Measurements from ENCODE around the gene FCF1. TPM values are rescaled to one million over a fixed set of nuclear protein-coding genes. Genes with fewer than 3 reads are reported as not detected.

The FCF1 gene
- total RNA-seq, 1 donor from 2014 or later: 64.1 TPM

- Histone ChIP-seq H3K36me3 (ENCODE audit: insufficient read depth, low read length) (no peaks in the 10 kb centered on the region), H3K79me2 (ENCODE audit: insufficient read depth, low read length) (peaks cover 89% of the 10 kb centered on the region), H3K4me1 (ENCODE audit: insufficient read depth, low read length) (peaks cover 7% of the 10 kb centered on the region), H2AFZ (ENCODE audit: low read depth, low read length) (no peak overlapping the region), H3K27me3 (ENCODE audit: insufficient read depth, low read length) (no peaks in the 10 kb centered on the region), H3K27ac (ENCODE audit: low read depth, low read length) (peak overlapping the region; percentile 8), H4K20me1 (ENCODE audit: insufficient read depth, low read length) (peaks cover 59% of the 10 kb centered on the region), H3K4me2 (ENCODE audit: low read length) (peak overlapping the region; percentile 24), H3K4me3 (ENCODE audit: insufficient read depth, low read depth, low read length) (no peak overlapping the region), H3K9ac (ENCODE audit: low read length) (no peak overlapping the region), H3K9me3 (ENCODE audit: insufficient read depth, low read depth, low read length) (peaks cover 6% of the 10 kb centered on the region)
- Mint-ChIP-seq H3K4me3 (ENCODE audit: unreplicated experiment) (no peak overlapping the region), H3K36me3 (ENCODE audit: low read depth, unreplicated experiment) (peaks cover 15% of the 10 kb centered on the region), H3K4me1 (ENCODE audit: low read depth, unreplicated experiment) (peaks cover 19% of the 10 kb centered on the region), H3K27ac (ENCODE audit: unreplicated experiment) (no peak overlapping the region), H3K27me3 (ENCODE audit: low read depth, unreplicated experiment) (no peaks in the 10 kb centered on the region), H3K9me3 (ENCODE audit: unreplicated experiment) (peaks cover 7% of the 10 kb centered on the region)
- FAIRE-seq: no peak
- TF ChIP-seq, protein P1, sequence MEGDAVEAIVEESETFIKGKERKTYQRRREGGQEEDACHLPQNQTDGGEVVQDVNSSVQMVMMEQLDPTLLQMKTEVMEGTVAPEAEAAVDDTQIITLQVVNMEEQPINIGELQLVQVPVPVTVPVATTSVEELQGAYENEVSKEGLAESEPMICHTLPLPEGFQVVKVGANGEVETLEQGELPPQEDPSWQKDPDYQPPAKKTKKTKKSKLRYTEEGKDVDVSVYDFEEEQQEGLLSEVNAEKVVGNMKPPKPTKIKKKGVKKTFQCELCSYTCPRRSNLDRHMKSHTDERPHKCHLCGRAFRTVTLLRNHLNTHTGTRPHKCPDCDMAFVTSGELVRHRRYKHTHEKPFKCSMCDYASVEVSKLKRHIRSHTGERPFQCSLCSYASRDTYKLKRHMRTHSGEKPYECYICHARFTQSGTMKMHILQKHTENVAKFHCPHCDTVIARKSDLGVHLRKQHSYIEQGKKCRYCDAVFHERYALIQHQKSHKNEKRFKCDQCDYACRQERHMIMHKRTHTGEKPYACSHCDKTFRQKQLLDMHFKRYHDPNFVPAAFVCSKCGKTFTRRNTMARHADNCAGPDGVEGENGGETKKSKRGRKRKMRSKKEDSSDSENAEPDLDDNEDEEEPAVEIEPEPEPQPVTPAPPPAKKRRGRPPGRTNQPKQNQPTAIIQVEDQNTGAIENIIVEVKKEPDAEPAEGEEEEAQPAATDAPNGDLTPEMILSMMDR (IDR thresholded peaks at IDR 0.05; ENCODE audit: insufficient read depth, low read depth, low read length): no peak
- TF ChIP-seq EZH2 (IDR thresholded peaks at IDR 0.05; ENCODE audit: insufficient read depth, low read length): no peak
- DNase-seq (ENCODE audit: low read depth): peak; percentile 91
Measured at GRCh38 chr14:74697543-74697942, 15.4 kb upstream of the FCF1 start.

GRCh38 chr14:74697976-74698375 lies 15.0 kb upstream of the FCF1 start:
- peaks cover 91% of the 10 kb centered on the region for H3K79me2 ChIP-seq (ENCODE audit: insufficient read depth, low read length)
- no peak overlapping the region for H2AFZ ChIP-seq (ENCODE audit: low read depth, low read length)
- Mint-ChIP-seq H3K9me3 (ENCODE audit: unreplicated experiment) (peaks cover 11% of the 10 kb centered on the region), H3K4me1 (ENCODE audit: low read depth, unreplicated experiment) (peaks cover 19% of the 10 kb centered on the region), H3K27me3 (ENCODE audit: low read depth, unreplicated experiment) (no peaks in the 10 kb centered on the region), H3K36me3 (ENCODE audit: low read depth, unreplicated experiment) (peaks cover 19% of the 10 kb centered on the region), H3K27ac (ENCODE audit: unreplicated experiment) (no peak overlapping the region), H3K4me3 (ENCODE audit: unreplicated experiment) (no peak overlapping the region)
- H3K4me1 ChIP-seq (ENCODE audit: insufficient read depth, low read length): peaks cover 7% of the 10 kb centered on the region
- peak overlapping the region; percentile 8 for H3K27ac ChIP-seq (ENCODE audit: low read depth, low read length)
- no peaks in the 10 kb centered on the region for H3K36me3 ChIP-seq (ENCODE audit: insufficient read depth, low read length)
- TF ChIP-seq, protein P1 (IDR thresholded peaks at IDR 0.05; ENCODE audit: insufficient read depth, low read depth, low read length): peak; percentile 7
- no peak for TF ChIP-seq EZH2 (IDR thresholded peaks at IDR 0.05; ENCODE audit: insufficient read depth, low read length)
- no peaks in the 10 kb centered on the region for H3K27me3 ChIP-seq (ENCODE audit: insufficient read depth, low read length)
- no peak for DNase-seq (ENCODE audit: low read depth)
- no peak for FAIRE-seq
- H3K4me2 ChIP-seq (ENCODE audit: low read length): peak overlapping the region; percentile 24
- peaks cover 6% of the 10 kb centered on the region for H3K9me3 ChIP-seq (ENCODE audit: insufficient read depth, low read depth, low read length)
- H4K20me1 ChIP-seq (ENCODE audit: insufficient read depth, low read length): peaks cover 58% of the 10 kb centered on the region
- no peak overlapping the region for H3K9ac ChIP-seq (ENCODE audit: low read length)
- H3K4me3 ChIP-seq (ENCODE audit: insufficient read depth, low read depth, low read length): no peak overlapping the region

DNA sequence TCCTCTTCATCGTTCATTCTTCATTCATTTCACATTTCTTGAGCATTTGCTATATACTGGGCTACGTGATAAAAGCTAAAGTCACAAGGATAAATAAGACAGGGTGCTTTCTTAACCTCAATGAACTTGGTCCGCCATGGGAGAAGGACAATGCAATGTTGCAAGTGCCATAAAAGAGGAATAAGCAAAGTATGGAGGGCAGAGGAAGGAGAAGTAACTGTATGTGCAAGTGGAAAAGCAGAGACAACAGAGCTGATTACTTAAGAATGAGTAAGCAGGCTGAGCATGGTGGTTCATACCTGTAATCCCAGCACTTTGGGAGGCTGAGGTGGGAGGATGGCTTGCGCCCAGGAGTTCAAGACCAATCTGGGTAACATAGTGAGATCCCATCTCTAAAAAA lies 14.5 kb upstream of the FCF1 start:
- DNase-seq (ENCODE audit: low read depth) (no peak), FAIRE-seq (no peak)
- no peak overlapping the region for H3K4me3 Mint-ChIP-seq (ENCODE audit: unreplicated experiment)
- H3K36me3 Mint-ChIP-seq (ENCODE audit: low read depth, unreplicated experiment): peaks cover 19% of the 10 kb centered on the region
- H3K9me3 Mint-ChIP-seq (ENCODE audit: unreplicated experiment): peaks cover 11% of the 10 kb centered on the region
- TF ChIP-seq, protein P1 (IDR thresholded peaks at IDR 0.05; ENCODE audit: insufficient read depth, low read depth, low read length): no peak
- no peak for TF ChIP-seq EZH2 (IDR thresholded peaks at IDR 0.05; ENCODE audit: insufficient read depth, low read length)
- no peaks in the 10 kb centered on the region for H3K27me3 ChIP-seq (ENCODE audit: insufficient read depth, low read length)
- no peak overlapping the region for H3K27ac Mint-ChIP-seq (ENCODE audit: unreplicated experiment)
- peaks cover 91% of the 10 kb centered on the region for H3K79me2 ChIP-seq (ENCODE audit: insufficient read depth, low read length)
- peaks cover 6% of the 10 kb centered on the region for H3K9me3 ChIP-seq (ENCODE audit: insufficient read depth, low read depth, low read length)
- H3K9ac ChIP-seq (ENCODE audit: low read length): no peak overlapping the region
- H3K4me1 Mint-ChIP-seq (ENCODE audit: low read depth, unreplicated experiment): peaks cover 16% of the 10 kb centered on the region
- no peak overlapping the region for H3K27ac ChIP-seq (ENCODE audit: low read depth, low read length)
- no peak overlapping the region for H3K4me2 ChIP-seq (ENCODE audit: low read length)
- H3K27me3 Mint-ChIP-seq (ENCODE audit: low read depth, unreplicated experiment): no peaks in the 10 kb centered on the region
- H3K4me1 ChIP-seq (ENCODE audit: insufficient read depth, low read length): peaks cover 7% of the 10 kb centered on the region
- no peak overlapping the region for H3K4me3 ChIP-seq (ENCODE audit: insufficient read depth, low read depth, low read length)
- no peaks in the 10 kb centered on the region for H3K36me3 ChIP-seq (ENCODE audit: insufficient read depth, low read length)
- H2AFZ ChIP-seq (ENCODE audit: low read depth, low read length): no peak overlapping the region
- H4K20me1 ChIP-seq (ENCODE audit: insufficient read depth, low read length): peaks cover 59% of the 10 kb centered on the region
